HG03066 (cell line): Measurements from ENCODE around the gene RIPOR2.

ENCODE experiments used
- ATAC-seq: cut with Tn5 transposase; IDR thresholded peaks from one replicate; pipeline ENCODE4 v1.9.1; 2021; ENCODE audit warnings: low read depth; ENCODE audit not compliant: unreplicated experiment

Gene RIPOR2, protein sequence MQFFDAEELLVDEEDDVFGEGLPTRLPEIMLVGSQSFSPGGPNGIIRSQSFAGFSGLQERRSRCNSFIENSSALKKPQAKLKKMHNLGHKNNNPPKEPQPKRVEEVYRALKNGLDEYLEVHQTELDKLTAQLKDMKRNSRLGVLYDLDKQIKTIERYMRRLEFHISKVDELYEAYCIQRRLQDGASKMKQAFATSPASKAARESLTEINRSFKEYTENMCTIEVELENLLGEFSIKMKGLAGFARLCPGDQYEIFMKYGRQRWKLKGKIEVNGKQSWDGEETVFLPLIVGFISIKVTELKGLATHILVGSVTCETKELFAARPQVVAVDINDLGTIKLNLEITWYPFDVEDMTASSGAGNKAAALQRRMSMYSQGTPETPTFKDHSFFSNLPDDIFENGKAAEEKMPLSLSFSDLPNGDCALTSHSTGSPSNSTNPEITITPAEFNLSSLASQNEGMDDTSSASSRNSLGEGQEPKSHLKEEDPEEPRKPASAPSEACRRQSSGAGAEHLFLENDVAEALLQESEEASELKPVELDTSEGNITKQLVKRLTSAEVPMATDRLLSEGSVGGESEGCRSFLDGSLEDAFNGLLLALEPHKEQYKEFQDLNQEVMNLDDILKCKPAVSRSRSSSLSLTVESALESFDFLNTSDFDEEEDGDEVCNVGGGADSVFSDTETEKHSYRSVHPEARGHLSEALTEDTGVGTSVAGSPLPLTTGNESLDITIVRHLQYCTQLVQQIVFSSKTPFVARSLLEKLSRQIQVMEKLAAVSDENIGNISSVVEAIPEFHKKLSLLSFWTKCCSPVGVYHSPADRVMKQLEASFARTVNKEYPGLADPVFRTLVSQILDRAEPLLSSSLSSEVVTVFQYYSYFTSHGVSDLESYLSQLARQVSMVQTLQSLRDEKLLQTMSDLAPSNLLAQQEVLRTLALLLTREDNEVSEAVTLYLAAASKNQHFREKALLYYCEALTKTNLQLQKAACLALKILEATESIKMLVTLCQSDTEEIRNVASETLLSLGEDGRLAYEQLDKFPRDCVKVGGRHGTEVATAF

GRCh38 chr6:24935366-24936152, at the start of gene RIPOR2:
Gene RIPOR2 (minus strand): TSS chr6:24935960. CDS start chr6:24935898, 62 bp downstream.
- no peak for ATAC-seq

GRCh38 chr6:24985323-24985722, 49.6 kb upstream of the RIPOR2 start:
- no peak for ATAC-seq

DNA sequence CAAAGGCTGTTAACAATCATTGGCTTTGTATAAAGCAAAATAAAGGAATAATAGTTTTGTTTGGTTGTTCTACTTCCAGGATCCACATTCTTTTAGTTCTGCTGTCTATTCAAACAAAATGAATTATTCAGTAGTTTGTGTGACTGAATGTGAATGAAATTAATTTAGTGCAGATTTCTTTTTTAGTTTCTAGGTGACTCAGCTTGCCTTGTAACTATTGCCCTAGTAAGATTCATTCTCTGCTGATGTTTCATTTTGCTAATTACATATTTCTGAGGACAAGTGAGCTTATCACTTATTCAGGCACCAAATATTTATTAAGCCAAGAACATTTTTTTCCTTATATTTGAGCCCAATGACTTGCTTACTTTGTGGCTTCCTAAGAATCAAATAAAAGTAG, 46.5 kb upstream of the RIPOR2 start:
- no peak for ATAC-seq

GRCh38 chr6:24981386-24981760, 45.6 kb upstream of the RIPOR2 start:
- ATAC-seq: no peak

- no peak for ATAC-seq
These were observed 45.0 kb upstream of the RIPOR2 start for GRCh38 chr6:24980507-24981385.

- ATAC-seq: no peak
These were observed 43.4 kb upstream of the RIPOR2 start for GRCh38 chr6:24979176-24979575.

- peak; percentile 60 for ATAC-seq
These were observed 38.7 kb upstream of the RIPOR2 start for GRCh38 chr6:24974182-24975171.

DNA sequence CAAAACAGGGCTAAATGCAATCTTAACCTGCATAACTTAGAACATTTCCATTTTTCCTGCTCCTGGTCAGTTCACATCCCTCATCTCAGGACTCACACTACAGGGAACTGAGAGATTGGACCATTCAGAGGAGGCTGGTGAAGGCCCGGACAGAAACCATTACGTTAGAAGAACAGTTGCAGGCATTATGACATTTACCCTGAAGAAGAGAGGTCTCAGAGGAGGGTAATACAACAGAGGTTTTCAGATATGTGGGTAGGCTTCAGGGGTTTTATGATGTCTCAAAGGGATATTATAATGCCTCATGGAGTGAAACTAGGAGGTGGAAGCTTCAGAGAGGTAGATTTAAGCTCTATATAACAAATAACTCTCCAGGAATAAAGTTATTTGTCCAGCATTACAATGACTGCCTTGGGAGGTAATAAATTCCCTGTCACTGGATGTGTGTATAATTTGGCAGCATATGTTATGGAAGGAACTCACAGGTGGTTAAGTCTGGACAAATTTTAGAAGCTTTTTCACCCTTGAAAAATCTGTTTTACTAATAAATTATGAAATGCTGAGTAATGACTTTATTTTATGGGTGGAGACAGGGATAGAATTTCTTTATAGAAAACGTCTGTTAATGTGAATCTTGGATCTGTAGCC, 36.7 kb upstream of the RIPOR2 start:
- ATAC-seq: no peak

GRCh38 chr6:24971067-24971466, 35.3 kb upstream of the RIPOR2 start:
- ATAC-seq: no peak

DNA sequence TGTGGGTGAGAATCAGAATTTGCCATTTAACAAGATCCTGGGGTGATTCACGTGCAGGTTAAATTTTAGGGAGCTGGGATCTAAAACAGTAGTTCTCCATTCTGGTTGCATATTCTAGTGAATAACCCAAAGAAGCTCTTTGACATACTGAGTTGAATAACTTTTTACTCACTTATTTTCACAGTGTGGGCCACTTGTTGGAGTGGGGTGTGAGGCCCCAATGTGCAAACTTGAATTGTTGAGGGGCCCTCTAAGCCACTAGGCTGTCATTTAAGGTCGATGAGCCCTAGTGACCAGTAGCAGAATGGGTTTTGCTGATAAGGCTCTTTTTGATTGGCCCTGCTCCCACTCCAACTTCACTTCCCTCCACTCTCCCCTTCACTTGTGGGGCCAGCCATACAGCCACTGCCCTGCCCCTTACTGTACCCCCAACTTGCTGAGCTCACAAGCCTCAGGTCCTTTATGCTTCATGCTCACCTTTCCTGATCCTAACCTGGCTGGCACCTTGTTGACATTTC, 33.6 kb upstream of the RIPOR2 start:
- ATAC-seq: no peak

GRCh38 chr6:24968783-24969182, 33.0 kb upstream of the RIPOR2 start:
- no peak for ATAC-seq

DNA sequence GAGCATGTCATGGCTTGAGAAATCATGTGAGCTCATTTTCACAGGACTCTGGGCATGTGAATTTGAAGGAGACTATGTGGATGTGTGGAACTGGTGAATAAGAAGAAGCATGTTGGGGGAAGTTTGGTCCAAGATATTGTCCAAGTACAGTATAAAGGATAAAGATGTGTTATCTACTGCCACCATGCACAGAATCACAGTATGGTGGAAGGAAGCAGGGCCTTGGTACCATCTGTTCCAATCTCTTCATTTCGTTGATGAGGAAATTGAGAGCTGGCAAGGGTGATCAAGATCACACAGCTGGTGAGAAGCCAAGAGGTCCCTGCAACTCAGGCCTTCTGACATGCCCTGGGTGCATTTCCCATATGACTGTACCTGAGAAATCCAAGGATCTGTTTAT, 31.5 kb upstream of the RIPOR2 start:
- ATAC-seq: no peak

- no peak for ATAC-seq
These were observed 30.6 kb upstream of the RIPOR2 start for GRCh38 chr6:24966381-24966780.

- ATAC-seq: no peak
These were observed 28.3 kb upstream of the RIPOR2 start for GRCh38 chr6:24963887-24964570.

- no peak for ATAC-seq
These were observed 27.6 kb upstream of the RIPOR2 start for GRCh38 chr6:24963339-24963738.

GRCh38 chr6:24961852-24962251, 26.1 kb upstream of the RIPOR2 start:
- no peak for ATAC-seq

DNA sequence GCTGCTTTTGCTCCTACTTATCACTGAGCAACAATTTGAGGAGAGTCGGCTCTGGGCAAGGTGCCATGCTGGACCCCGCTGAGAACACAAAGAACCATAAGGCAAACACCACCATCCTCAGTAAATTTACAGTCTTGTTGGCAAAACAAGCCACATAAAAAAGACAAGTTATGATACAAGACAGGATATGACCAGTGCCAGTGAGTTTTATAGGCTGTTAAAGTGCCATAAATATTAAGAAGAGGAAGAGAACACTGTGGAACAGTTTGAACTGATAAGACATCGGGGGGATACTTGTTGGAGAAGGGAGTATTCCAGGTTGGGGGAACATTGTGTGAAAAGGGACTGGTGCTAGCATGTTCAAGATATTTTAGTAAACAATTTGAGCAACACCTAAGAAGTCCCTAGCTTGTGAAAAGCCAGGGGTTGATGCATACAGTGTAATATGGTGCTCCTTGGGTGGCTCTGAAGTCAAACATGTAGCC, 25.3 kb upstream of the RIPOR2 start:
- ATAC-seq: no peak
